DOHH2 (cell line): ENCODE data around the gene HTRA1.

Experiments
- CTCF ChIP-seq: fragments of 200-600 bp; sonication (generic); IDR thresholded peaks from one replicate; pipeline ENCODE4 v1.5.1; 2014; ENCODE audit warnings: antibody characterized with exemption, mild to moderate bottlenecking, low read depth, low read length; ENCODE audit not compliant: poor library complexity, severe bottlenecking
- EZH2phosphoT487 ChIP-seq: fragments of 200-600 bp; sonication (generic); IDR thresholded peaks from 2 replicates; pipeline ENCODE4 v1.6.1; 2017; ENCODE audit warnings: borderline replicate concordance, mild to moderate bottlenecking, antibody characterized with exemption, low read length, moderate library complexity, mixed read lengths

GRCh38 chr10:122503886-122504609, 42.7 kb downstream of the HTRA1 start:
- TF ChIP-seq CTCF (no peak), EZH2phosphoT487 (no peak)
